Measurements from ENCODE around the gene BLVRA. TPM values are rescaled to one million over a fixed set of nuclear protein-coding genes. Genes with fewer than 3 reads are reported as not detected.
"Not testable (repeated sequence)": the region's sequence is repeated elsewhere in the genome, so short reads cannot be mapped to it uniquely, and the experiment has no call there.

Gene BLVRA
- total RNA-seq, 1 experiment from 2014 or later = 29.8 TPM

- no peak for DNase-seq
- intact Hi-C loops (cut with micrococcal nuclease; ENCODE audit: unreplicated experiment) = loop anchor here (5.0 to 10.0 kb wide), 2 partner anchors 35 to 462 kb away; no protein-coding TSS in a partner anchor
- no peak for TF ChIP-seq CTCF (IDR thresholded peaks at IDR 0.05; ENCODE audit: unreplicated experiment)
- no TSS peak for BruUV-seq (replicated peaks)
- Mint-ChIP-seq H3K4me1 (ENCODE audit: low read depth, unreplicated experiment) (peaks cover 33% of the 10 kb centered on the region), H3K4me3 (ENCODE audit: low read depth, unreplicated experiment) (peak overlapping the region; percentile 91), H3K9me3 (ENCODE audit: low read depth, unreplicated experiment) (no peaks in the 10 kb centered on the region), H3K27me3 (ENCODE audit: unreplicated experiment) (no peaks in the 10 kb centered on the region), H3K27ac (ENCODE audit: unreplicated experiment) (no peak overlapping the region), H3K36me3 (ENCODE audit: insufficient read depth, unreplicated experiment) (peaks cover 27% of the 10 kb centered on the region)
- CTCF ChIA-PET = no interaction called here
These were observed 31.5 kb upstream of the BLVRA start for GRCh38 chr7:43727003-43727402.

- peaks cover 33% of the 10 kb centered on the region for H3K4me1 Mint-ChIP-seq (ENCODE audit: low read depth, unreplicated experiment)
- no peak for TF ChIP-seq CTCF (IDR thresholded peaks at IDR 0.05; ENCODE audit: unreplicated experiment)
- BruUV-seq (replicated peaks) = no TSS peak
- no peaks in the 10 kb centered on the region for H3K27me3 Mint-ChIP-seq (ENCODE audit: unreplicated experiment)
- H3K9me3 Mint-ChIP-seq (ENCODE audit: low read depth, unreplicated experiment) = no peaks in the 10 kb centered on the region
- CTCF ChIA-PET = no interaction called here
- H3K27ac Mint-ChIP-seq (ENCODE audit: unreplicated experiment) = no peak overlapping the region
- H3K4me3 Mint-ChIP-seq (ENCODE audit: low read depth, unreplicated experiment) = peak overlapping the region; percentile 91
- DNase-seq = no peak
- H3K36me3 Mint-ChIP-seq (ENCODE audit: insufficient read depth, unreplicated experiment) = peaks cover 27% of the 10 kb centered on the region
- intact Hi-C loops (cut with micrococcal nuclease; ENCODE audit: unreplicated experiment) = loop anchor here (5.0 to 10.0 kb wide), 2 partner anchors 35 to 463 kb away; no protein-coding TSS in a partner anchor
These were observed 31.0 kb upstream of the BLVRA start for GRCh38 chr7:43727494-43727893.

- no TSS peak for BruUV-seq (replicated peaks)
- peaks cover 32% of the 10 kb centered on the region for H3K4me1 Mint-ChIP-seq (ENCODE audit: low read depth, unreplicated experiment)
- peaks cover 27% of the 10 kb centered on the region for H3K36me3 Mint-ChIP-seq (ENCODE audit: insufficient read depth, unreplicated experiment)
- peak within 1 kb of the TSS; percentile 91 for H3K4me3 Mint-ChIP-seq (ENCODE audit: low read depth, unreplicated experiment)
- DNase-seq = peak; percentile 90
- H3K27ac Mint-ChIP-seq (ENCODE audit: unreplicated experiment) = peak within 1 kb of the TSS; percentile 75
- CTCF ChIA-PET = interaction anchor here (0.7 to 1.9 kb wide), 12 partner anchors 9 to 967 kb away, joined by 3 to 6 read pairs (median 4); partner anchors contain the start of genes BLVRA and STK17A
- H3K27me3 Mint-ChIP-seq (ENCODE audit: unreplicated experiment) = no peaks in the 10 kb centered on the region
- H3K9me3 Mint-ChIP-seq (ENCODE audit: low read depth, unreplicated experiment) = no peaks in the 10 kb centered on the region
- intact Hi-C loops (cut with micrococcal nuclease; ENCODE audit: unreplicated experiment) = loop anchor here (2.0 to 10.0 kb wide), 3 partner anchors 33 to 465 kb away; no protein-coding TSS in a partner anchor
- no peak for TF ChIP-seq CTCF (IDR thresholded peaks at IDR 0.05; ENCODE audit: unreplicated experiment)
These were observed 29.1 kb upstream of the BLVRA start, which contains the start of gene COA1 for GRCh38 chr7:43729214-43729923. TSS of gene COA1 (minus strand) at chr7:43729523. CDS start at chr7:43648614, 80,909 bp downstream.

- CTCF ChIA-PET = interaction anchor here (0.9 to 1.9 kb wide), 7 partner anchors 8 to 147 kb away, joined by 3 to 6 read pairs (median 4); partner anchors contain the start of genes BLVRA and STK17A
These were observed 28.6 kb upstream of the BLVRA start for GRCh38 chr7:43729924-43730248.

GRCh38 chr7:43731494-43731893 is 27.0 kb upstream of the BLVRA start:
- H3K27ac Mint-ChIP-seq (ENCODE audit: unreplicated experiment); BruUV-seq (replicated peaks); CTCF ChIA-PET; H3K9me3 Mint-ChIP-seq (ENCODE audit: low read depth, unreplicated experiment); intact Hi-C loops (cut with micrococcal nuclease; ENCODE audit: unreplicated experiment); H3K4me3 Mint-ChIP-seq (ENCODE audit: low read depth, unreplicated experiment); DNase-seq; H3K27me3 Mint-ChIP-seq (ENCODE audit: unreplicated experiment): not testable (repeated sequence)
- Mint-ChIP-seq H3K36me3 (ENCODE audit: insufficient read depth, unreplicated experiment) (peaks cover 29% of the 10 kb centered on the region), H3K4me1 (ENCODE audit: low read depth, unreplicated experiment) (peaks cover 33% of the 10 kb centered on the region)

More at GRCh38 chr7:43729924-43730248, 28.6 kb upstream of the BLVRA start:
- no peaks in the 10 kb centered on the region for H3K9me3 Mint-ChIP-seq (ENCODE audit: low read depth, unreplicated experiment)
- TSS peak; percentile 97 for BruUV-seq (replicated peaks)
- H3K4me3 Mint-ChIP-seq (ENCODE audit: low read depth, unreplicated experiment) = peak overlapping the region; percentile 91
- no peak for TF ChIP-seq CTCF (IDR thresholded peaks at IDR 0.05; ENCODE audit: unreplicated experiment)
- DNase-seq = no peak
- intact Hi-C loops (cut with micrococcal nuclease; ENCODE audit: unreplicated experiment) = loop anchor here (2.0 to 10.0 kb wide), 3 partner anchors 32 to 465 kb away; no protein-coding TSS in a partner anchor
- H3K36me3 Mint-ChIP-seq (ENCODE audit: insufficient read depth, unreplicated experiment) = peaks cover 27% of the 10 kb centered on the region
- no peaks in the 10 kb centered on the region for H3K27me3 Mint-ChIP-seq (ENCODE audit: unreplicated experiment)
- peaks cover 27% of the 10 kb centered on the region for H3K4me1 Mint-ChIP-seq (ENCODE audit: low read depth, unreplicated experiment)
- H3K27ac Mint-ChIP-seq (ENCODE audit: unreplicated experiment) = peak overlapping the region; percentile 75

- DNase-seq; H3K27me3 Mint-ChIP-seq (ENCODE audit: unreplicated experiment); CTCF ChIA-PET; H3K4me3 Mint-ChIP-seq (ENCODE audit: low read depth, unreplicated experiment); intact Hi-C loops (cut with micrococcal nuclease; ENCODE audit: unreplicated experiment); H3K27ac Mint-ChIP-seq (ENCODE audit: unreplicated experiment); BruUV-seq (replicated peaks); H3K9me3 Mint-ChIP-seq (ENCODE audit: low read depth, unreplicated experiment): not testable (repeated sequence)
- H3K4me1 Mint-ChIP-seq (ENCODE audit: low read depth, unreplicated experiment) = peaks cover 18% of the 10 kb centered on the region
- peaks cover 11% of the 10 kb centered on the region for H3K36me3 Mint-ChIP-seq (ENCODE audit: insufficient read depth, unreplicated experiment)
These were observed 23.7 kb upstream of the BLVRA start for GRCh38 chr7:43734575-43735332.
